ENCODE measurements around the gene TNS3. TPM values are rescaled to one million over a fixed set of nuclear protein-coding genes. Genes with fewer than 3 reads are reported as not detected.

TNS3 gene
- total RNA-seq, 1 experiment from 2014 or later: 533 TPM

- Histone ChIP-seq H3K36me3 (ENCODE audit: control insufficient read depth, insufficient read depth, low read length) (peaks cover 16% of the 10 kb centered on the region), H3K4me3 (ENCODE audit: low read depth in 2 of 2, low read length in 2 of 2) (no peak overlapping the region), H3K4me1 (ENCODE audit: control insufficient read depth, insufficient read depth, low read length) (peaks cover 97% of the 10 kb centered on the region), H3K27ac (ENCODE audit: low read length) (0 out of 2 replicates have a peak overlapping the region, but pooled peaks have one; percentile 26), H3K27me3 (ENCODE audit: control insufficient read depth, insufficient read depth, low read length) (no peaks in the 10 kb centered on the region), H3K9me3 (ENCODE audit: control insufficient read depth, insufficient read depth, low read depth, low read length) (no peaks in the 10 kb centered on the region)
- in situ Hi-C loops (cut with HindIII; ENCODE audit: low pct_unique_long_range_greater_than_20kb, low sequenced_read_pairs): no loop called here
- no TSS peak for BruUV-seq (replicated peaks)
- TF ChIP-seq REST (IDR thresholded peaks at IDR 0.05; ENCODE audit: insufficient read depth in 1 of 2, low read depth in 2 of 2, low read length in 1 of 2) (no peak), POLR2AphosphoS5 (IDR thresholded peaks at IDR 0.05; ENCODE audit: low read depth, low read length) (0 out of 2 replicates have a peak, but pooled peaks have one; percentile 4)
- intact Hi-C loops (cut with micrococcal nuclease; ENCODE audit: unreplicated experiment): no loop called here
- ATAC-seq (no peak), DNase-seq (ENCODE audit: low read depth, low spot score) (no peak)
- ChIA-PET CTCF (no interaction called here), POLR2A (no interaction called here)
These were observed 206.6 kb downstream of the TNS3 start for GRCh38 chr7:47375121-47375938.

GRCh38 chr7:47374538-47374937 is 207.4 kb downstream of the TNS3 start:
- Histone ChIP-seq H3K4me3 (ENCODE audit: low read depth in 2 of 2, low read length in 2 of 2) (no peak overlapping the region), H3K9me3 (ENCODE audit: control insufficient read depth, insufficient read depth, low read depth, low read length) (no peaks in the 10 kb centered on the region), H3K36me3 (ENCODE audit: control insufficient read depth, insufficient read depth, low read length) (peaks cover 19% of the 10 kb centered on the region), H3K27me3 (ENCODE audit: control insufficient read depth, insufficient read depth, low read length) (no peaks in the 10 kb centered on the region), H3K27ac (ENCODE audit: low read length) (peak overlapping the region; percentile 26; the same call in 1 of the 2 replicates), H3K4me1 (ENCODE audit: control insufficient read depth, insufficient read depth, low read length) (peaks cover 94% of the 10 kb centered on the region)
- DNase-seq (ENCODE audit: low read depth, low spot score) (no peak), ATAC-seq (no peak)
- ChIA-PET POLR2A (no interaction called here), CTCF (no interaction called here)
- BruUV-seq (replicated peaks): no TSS peak
- in situ Hi-C loops (cut with HindIII; ENCODE audit: low pct_unique_long_range_greater_than_20kb, low sequenced_read_pairs): no loop called here
- intact Hi-C loops (cut with micrococcal nuclease; ENCODE audit: unreplicated experiment): no loop called here
- TF ChIP-seq SIN3A (IDR thresholded peaks at IDR 0.05; ENCODE audit: borderline replicate concordance, insufficient read depth, low read depth, low read length) (no peak), POLR2AphosphoS5 (IDR thresholded peaks at IDR 0.05; ENCODE audit: low read depth, low read length) (peak; percentile 40; the same call in 1 of the 2 replicates), TCF7L2 (IDR thresholded peaks at IDR 0.05; ENCODE audit: low read depth, low read length) (no peak), REST (IDR thresholded peaks at IDR 0.05; ENCODE audit: insufficient read depth in 1 of 2, low read depth in 2 of 2, low read length in 1 of 2) (no peak)
- TF ChIP-seq, protein P1, sequence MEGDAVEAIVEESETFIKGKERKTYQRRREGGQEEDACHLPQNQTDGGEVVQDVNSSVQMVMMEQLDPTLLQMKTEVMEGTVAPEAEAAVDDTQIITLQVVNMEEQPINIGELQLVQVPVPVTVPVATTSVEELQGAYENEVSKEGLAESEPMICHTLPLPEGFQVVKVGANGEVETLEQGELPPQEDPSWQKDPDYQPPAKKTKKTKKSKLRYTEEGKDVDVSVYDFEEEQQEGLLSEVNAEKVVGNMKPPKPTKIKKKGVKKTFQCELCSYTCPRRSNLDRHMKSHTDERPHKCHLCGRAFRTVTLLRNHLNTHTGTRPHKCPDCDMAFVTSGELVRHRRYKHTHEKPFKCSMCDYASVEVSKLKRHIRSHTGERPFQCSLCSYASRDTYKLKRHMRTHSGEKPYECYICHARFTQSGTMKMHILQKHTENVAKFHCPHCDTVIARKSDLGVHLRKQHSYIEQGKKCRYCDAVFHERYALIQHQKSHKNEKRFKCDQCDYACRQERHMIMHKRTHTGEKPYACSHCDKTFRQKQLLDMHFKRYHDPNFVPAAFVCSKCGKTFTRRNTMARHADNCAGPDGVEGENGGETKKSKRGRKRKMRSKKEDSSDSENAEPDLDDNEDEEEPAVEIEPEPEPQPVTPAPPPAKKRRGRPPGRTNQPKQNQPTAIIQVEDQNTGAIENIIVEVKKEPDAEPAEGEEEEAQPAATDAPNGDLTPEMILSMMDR (IDR thresholded peaks at IDR 0.05): no peak
